GM10847 (cell line): ENCODE measurements around the gene CFAP97D2.
A peak's percentile ranks its signal among the peaks of the same experiment; 100 is the strongest.

Experiments
- POLR2A ChIP-seq: IDR thresholded peaks from 2 replicates; pipeline ENCODE4 v1.6.1; 2011; ENCODE audit not compliant: insufficient read length; ENCODE audit errors: extremely low read depth

The CFAP97D2 gene

DNA sequence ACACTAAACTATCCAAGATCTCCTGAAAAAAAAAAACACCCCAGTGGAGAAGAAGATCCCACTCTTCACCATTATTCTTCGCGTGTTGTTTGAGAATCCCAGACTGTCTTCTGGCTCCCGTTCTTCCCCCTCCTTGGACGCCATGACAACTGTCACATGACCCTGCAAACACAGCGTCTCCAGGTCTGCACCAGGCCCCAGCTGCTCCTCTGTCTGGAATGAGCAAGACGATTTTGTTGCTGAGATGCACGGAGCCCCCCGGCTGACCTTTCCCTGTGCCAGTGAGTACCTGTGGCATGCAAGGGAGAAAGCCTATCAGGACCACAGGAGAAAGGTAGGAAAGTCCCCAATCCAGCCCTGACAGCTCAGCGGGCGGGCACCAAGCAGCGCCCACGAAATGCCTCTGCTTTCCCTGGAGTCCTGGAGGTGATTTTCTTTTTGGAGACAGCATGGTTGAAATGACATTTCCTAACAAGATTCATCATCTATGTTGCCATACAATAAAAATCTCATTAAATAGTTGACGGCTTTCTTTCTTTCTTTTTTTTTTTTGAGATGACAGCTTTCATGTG lies at the start of gene CFAP97D2:
Gene CFAP97D2 (plus strand): TSS at position 171 of the 572 bp plus-strand sequence. CDS start 74 bp downstream, at position 245.
- no peak for TF ChIP-seq POLR2A

DNA sequence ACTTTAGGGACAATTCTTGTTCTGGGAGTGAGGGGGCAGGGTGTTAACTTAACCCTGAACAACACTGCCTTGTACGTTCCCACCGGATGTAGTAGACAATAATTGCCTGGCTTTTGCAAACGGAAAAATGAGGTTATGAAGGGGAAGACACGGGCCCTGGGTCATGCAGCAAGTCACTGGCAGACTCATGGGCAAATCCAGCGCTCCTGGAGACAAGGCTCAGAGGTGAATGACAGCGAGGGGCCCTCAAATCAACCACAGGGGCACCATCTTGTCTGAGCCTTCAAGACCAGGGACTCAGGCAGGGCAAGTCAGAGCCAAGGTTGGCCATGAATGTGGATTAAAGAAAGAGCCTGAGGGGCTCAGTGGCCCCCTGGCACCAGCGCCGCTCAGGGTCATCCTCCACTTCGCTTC lies 49.4 kb upstream of the CFAP97D2 start:
- TF ChIP-seq POLR2A: no peak

DNA sequence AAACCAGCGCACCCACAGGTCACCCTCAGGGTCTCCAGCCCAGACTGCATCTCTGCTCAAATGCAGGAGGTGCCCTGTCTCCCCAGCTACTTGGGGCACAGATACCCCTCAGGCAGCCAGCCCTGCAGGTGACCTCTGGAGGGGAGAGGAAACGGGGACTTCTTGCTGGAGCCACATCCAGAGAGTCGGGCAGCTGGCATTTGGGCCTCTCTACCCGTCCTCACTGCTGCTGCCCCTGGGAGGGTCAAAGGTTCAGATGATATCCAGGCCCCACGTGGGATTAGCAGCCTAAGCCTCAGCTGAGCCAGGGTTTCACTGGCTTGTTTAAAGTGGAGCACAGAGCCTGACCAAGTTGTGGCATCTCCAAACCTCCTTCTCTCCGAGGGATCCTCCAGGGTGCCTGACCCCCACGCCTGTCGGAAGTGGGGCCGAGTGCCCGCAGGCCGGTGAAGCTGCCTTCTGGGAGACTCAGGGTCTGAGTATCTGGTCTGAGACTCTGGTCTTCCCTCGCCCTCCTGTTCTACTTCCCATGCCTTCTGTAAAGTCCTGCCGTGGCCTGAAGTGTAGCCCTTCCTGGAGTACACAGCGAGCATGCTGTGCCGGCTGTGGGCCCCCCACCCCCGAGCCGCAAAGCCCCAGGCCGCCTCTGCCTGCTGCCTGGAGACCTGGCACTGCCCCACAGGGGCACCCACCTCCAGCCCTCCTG lies 48.8 kb upstream of the CFAP97D2 start:
- no peak for TF ChIP-seq POLR2A

DNA sequence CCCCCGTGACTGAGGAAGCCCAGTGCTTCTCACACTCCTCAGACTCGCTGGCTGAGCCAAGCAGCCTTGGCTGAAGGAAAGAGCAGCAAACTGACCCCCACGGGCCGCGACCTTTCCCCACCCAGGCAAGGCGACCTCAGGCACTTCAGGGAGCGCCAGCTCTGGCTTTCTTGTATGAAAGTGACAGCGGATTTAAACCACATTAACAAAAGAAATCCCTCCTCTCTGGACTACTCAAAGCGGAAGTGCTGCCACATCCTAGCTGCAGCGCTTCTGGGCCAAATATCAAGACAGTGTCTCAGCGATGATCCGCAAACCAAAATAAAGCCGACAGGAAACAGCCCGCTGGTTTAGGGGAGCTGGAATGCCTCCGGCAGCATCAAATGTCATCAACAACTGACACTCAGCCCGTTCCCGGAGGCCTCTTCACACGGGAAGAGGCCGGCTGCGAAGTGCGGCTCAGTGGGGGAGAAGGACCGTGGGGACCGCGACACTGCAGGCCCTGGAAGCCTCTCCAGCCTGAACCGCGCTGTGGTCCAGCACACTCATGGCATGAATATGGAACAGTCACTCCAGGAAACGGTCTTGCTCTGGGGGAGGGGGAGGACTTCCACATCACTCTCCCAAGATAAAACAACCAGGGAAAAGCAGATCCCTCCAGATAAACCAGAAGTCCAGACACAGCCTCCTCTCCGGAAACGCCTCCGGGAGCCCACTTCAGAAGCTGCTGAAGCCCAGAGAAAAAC lies 48.0 kb upstream of the CFAP97D2 start:
- TF ChIP-seq POLR2A: no peak

DNA sequence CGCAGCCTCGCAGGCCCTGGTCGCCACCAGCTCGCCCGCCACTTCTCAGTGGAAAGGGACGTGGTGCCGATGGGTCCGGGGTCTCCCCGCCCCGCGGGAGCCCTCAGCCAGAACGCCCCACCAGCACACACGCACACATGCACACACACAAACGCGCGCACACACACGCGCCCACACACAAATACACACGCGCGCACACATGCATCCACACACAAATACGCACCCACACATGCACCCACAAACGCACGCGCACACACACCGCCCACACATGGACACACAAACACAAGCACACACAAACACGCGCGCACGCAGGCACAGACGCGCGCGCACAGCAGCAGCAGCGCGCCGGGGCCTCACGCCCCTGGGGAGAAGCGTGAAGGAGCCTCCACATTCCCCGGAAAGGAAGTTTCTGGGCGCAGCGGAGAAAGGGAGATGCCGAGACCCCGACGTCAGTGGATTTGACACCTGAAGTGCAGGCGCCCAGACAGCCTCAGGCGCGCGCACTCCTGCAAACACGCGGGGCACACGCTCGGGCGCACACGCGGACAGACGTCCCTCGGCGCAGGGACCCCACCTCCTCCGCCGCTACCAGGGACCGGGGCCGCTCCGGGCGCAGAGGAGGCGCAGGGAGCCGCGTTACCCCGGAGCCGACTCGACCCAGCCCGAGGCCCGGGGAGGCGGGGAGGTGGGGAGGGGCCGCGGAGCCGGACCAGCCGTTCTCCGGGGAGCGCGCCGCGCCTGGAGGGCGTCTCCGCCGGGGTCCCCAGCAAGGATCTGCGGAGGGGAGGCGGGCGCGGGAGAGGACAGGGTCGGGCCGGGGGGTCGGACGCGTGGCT lies 47.3 kb upstream of the CFAP97D2 start:
- TF ChIP-seq POLR2A: no peak

DNA sequence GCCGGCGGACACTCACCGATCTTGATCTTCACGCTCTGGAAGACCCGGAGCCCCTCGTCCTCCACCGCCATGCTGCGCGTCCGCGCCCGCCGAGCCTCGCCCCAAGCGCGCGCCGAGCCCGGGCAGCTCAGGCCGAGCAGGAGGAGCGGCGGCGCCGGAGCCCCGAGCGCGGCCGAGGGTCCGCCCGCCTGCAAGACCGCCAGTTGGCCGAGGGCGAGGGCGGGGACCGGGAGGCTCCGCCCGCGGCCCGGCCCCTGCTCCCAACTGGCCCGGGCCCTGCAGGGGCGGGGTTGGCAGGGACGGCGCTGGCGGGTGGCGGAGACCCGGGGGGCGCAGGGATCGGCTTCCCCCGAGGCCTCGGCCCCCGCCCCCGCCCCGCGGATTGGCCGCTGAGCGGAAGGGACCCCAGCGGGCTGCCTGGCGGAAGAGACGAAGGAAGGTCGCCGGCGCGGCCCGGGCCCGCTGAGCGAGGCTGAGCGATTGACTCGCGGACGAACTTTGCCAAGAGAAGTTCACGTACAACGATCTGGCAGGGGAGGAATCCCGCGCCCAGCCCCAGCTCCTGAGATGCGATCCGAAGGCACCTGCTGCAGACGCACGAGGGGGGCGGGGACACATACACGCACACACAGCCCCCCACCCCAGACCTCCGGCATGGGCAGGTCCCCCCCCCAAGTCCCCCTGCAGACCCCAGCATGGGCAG lies 46.5 kb upstream of the CFAP97D2 start, which contains the start of gene RASA3:
Gene RASA3 (minus strand): TSS at position 205 of the 703 bp plus-strand sequence. CDS start 134 bp downstream, at position 71.
- peak; percentile 65 for TF ChIP-seq POLR2A

DNA sequence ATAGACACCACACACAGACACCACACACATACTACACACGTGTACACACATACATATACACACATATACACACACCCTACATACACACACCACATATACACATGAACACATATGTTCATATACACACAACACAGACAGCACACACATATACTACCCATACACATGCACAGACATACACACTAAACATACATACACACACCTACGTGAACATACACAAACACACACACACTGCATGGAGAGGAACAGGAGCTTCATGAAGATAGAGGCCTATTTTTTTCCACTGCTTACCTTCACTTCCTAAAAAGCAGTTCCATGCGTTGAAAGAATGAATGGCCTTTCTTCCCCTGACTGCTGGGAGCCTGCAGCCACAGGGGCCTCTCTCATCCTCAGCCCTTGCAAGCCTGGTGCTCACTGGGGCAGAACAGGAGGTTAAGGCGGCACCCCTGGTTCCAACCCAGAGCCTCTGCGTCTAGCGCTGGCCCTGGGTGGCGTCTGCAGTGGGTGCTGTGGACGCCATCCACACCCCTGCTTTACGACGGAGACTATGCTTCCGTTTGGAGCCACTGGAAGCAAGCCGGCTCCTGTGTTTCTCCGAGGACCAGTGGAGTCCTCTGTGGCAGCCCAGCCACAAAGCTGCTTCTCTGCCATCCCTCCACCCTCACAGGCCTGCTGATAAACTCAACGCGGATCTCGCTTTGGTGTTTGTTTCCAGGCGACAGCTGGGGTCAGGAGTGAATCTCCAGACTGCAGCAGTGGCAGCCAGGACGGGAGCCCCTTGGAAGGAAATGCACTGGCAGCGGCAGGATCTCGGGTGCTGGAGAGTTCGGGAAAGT lies 44.7 kb upstream of the CFAP97D2 start:
- TF ChIP-seq POLR2A: no peak

DNA sequence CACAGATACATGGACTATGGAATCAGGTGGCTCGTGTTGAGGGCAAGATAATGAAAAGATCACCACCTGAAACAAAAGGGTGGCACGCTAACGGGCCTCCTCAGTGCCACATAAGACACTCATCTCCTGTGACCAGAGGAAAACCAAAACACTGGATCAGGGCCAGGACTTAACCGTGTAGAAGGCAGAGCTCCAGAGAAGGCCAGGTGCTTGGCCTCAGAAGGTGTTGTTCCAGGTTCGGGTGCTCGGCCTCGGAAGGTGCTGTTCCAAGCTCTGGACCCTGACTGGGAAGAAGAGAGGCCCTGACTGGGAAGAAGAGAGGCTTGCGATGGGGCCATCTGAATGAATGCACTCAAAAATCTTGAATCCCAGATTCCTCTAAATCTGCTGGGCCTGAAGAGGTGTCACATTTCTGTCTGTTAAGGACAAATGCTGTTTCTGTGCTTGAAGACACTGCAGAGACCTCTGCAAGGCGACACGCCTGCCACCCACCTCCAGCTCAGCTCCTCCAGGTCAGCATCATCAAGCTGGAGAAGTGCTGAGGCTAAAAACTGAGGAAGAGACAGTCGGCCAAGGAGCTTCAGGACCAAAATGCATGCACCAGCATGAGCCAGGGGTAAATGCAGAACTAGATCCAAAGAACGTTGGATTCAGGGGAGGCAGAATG lies 44.0 kb upstream of the CFAP97D2 start:
- no peak for TF ChIP-seq POLR2A

DNA sequence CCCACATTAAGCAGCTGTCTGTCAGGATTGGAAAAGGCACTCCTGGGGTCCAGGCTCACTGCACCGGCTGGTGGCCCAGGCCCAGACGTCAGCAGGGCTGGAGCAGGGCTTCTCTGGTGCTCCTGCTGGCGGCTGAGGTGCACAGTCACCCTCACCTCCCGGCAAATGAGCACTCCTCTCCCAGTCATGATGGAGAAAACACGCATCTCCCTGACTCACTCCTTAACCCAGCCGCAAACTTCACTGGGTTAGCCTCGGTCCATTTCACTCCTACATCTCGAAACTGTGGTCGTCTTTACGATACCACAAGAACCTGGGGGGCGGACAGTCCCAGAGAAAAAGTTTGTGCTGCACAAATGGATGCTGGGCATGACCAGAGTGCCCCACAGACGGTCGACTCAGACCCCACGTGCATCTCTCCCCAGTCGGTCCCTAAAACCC lies 43.3 kb upstream of the CFAP97D2 start:
- TF ChIP-seq POLR2A: no peak

DNA sequence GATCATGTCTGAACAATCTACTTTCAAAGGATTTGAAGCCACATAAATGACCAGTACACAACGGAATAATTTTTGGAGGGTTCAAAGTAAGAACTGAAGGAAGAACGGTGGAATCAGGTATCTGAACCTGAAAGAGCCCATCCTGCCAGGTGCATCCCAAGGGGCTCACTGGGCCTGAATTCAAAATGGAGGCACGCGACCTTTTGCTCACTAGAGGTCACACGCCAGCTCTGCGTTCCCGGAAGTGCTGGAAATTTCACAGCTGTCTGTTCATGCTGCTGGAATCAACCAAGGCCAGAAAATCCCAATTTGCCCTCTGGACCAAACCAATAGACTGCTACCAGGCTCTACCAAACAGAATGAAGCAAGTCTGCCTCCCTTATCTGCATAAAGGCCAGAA lies 42.5 kb upstream of the CFAP97D2 start:
- no peak for TF ChIP-seq POLR2A

DNA sequence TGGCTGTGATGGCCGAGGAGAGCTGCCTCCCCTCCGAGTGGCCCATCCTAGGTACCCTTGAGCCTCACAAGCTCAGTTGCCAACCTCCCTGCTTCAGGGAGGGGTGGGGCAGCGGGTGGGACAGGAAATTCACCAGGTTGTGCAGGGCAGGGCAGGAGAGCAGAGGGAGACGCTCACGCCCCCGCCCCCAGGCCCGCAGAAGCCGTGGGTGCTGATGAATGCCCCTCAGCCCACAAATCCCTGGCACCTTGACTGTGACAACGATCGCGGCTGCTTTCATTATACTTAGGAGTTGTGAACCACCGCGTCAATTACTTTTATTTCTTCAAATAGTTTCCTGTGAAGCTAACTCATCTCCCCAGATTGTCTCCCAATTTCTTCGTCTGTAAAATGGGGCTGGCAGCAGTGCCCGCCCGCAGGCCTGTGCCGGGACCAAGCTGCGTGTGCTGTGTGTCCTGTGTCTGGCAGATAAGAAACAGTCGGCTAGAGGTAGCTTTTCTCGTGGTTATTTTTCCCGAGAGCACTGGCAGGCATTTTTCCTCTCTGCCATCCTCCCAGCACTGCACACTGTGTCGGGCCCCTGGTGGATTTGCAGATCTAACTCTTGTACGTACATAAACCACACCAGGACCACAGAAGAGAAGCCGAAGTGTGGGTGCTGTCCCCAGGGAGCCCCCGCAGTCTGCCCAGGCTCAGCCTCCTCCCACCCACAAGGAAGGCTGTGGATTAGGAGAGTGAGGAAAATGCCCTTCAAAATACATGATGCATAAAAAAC lies 38.7 kb upstream of the CFAP97D2 start:
- TF ChIP-seq POLR2A: no peak

DNA sequence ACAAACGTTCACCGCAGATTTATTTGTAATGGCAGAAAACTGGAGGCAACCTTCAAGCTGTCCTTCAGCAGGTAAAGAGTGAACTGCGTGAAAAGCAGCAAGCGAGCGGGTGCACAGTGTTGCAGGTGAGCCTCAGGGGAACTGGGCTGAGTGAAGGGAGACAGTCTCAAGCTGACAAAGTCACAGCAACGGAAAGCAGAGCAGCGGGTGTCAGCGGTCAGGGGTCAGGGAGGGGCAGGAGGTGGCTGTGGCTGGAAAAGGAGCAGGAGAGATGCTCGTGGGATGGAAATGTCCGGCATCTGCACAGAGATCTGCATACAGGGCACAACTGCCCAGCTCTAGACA lies 38.2 kb upstream of the CFAP97D2 start:
- no peak for TF ChIP-seq POLR2A

DNA sequence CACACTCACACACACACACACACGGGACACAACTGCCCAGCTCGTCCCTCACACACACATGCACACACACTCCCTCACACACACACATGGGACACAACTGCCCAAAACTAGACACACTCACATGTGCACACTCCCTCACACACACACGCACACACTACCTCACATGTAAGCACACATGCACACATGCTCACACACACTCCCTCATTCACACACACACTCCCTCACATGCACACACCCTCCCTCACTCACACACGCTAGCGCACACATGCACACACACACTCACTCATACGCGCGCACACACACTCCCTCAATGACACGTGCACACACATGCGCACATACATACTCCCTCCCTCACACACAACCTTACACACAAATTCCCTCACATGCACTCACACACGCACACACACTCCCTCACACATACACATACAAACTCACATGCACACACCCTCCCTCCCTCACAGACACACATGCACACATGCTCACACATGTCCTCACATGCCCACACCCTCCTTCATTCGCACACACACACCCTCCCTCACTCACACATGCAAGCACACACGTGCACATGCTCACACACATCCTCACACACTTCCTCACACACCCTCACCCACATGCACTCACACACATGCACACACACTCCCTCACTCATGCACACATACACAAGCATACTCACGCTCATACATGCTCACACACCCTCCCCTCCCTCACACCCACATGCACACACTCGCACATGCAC lies 37.6 kb upstream of the CFAP97D2 start:
- no peak for TF ChIP-seq POLR2A
